ENCODE results near the gene TPST2. TPM values are rescaled to one million over a fixed set of nuclear protein-coding genes. Genes with fewer than 3 reads are reported as not detected.

The TPST2 gene
- total and polyA plus RNA-seq, 9 of the 15 experiments (the other 6 are each of a cell fraction or from before 2014, with no cell fraction given) = 14.2 to 123 (median 60.1) TPM

- TF ChIP-seq RBM15 (IDR thresholded peaks at IDR 0.05; ENCODE audit: insufficient read depth, low read length) (no peak), ZNF766 (CRISPR knock-in tag; conservative IDR thresholded peaks at IDR 0.05) (0 out of 2 replicates have a peak, but pooled peaks have one; percentile 30), MBD2 (IDR thresholded peaks at IDR 0.05; ENCODE audit: borderline replicate concordance, low read depth) (no peak; the same call in 1 of the 2 replicates), DACH1 (IDR thresholded peaks at IDR 0.05; ENCODE audit: partially characterized antibody) (no peak), ZZZ3 (IDR thresholded peaks at IDR 0.05) (no peak), POLR2AphosphoS5 (IDR thresholded peaks at IDR 0.05; ENCODE audit: control insufficient read depth, insufficient read depth, low read depth, low read length) (no peak; the same call in 1 of the 2 replicates), CAMTA2 (CRISPR knock-in tag; conservative IDR thresholded peaks at IDR 0.05) (no peak), FOXP4 (CRISPR knock-in tag; IDR thresholded peaks at IDR 0.05; ENCODE audit: borderline replicate concordance) (peak; percentile 35; the same call in 1 of the 2 replicates), NELFE (IDR thresholded peaks at IDR 0.05; ENCODE audit: insufficient read depth, insufficient read length) (no peak), SOX6 (IDR thresholded peaks at IDR 0.05) (0 out of 2 replicates have a peak, but pooled peaks have one; percentile 15), KLF10 (CRISPR knock-in tag; IDR thresholded peaks at IDR 0.05) (no peak), ZNF239 (CRISPR knock-in tag; IDR thresholded peaks at IDR 0.05) (no peak), CEBPB (tag; IDR thresholded peaks at IDR 0.05) (no peak), CHD2 (IDR thresholded peaks at IDR 0.05; ENCODE audit: low read depth, low read length) (no peak), SNIP1 (IDR thresholded peaks at IDR 0.05; ENCODE audit: low read depth) (no peak), ZKSCAN3 (CRISPR knock-in tag; IDR thresholded peaks at IDR 0.05) (no peak)
Observed at GRCh38 chr22:26483439-26484359, 106.2 kb downstream of the TPST2 start, which contains the start of the genes HPS4 and SRRD (continued).
